IgD-negative memory B cell (primary cell): ENCODE measurements around the gene PRKCE. TPM values are rescaled to one million over a fixed set of nuclear protein-coding genes. Genes with fewer than 3 reads are reported as not detected.
"Not testable (repeated sequence)": the region's sequence is repeated elsewhere in the genome, so short reads cannot be mapped to it uniquely, and the experiment has no call there.

ENCODE experiments used
- H3K27ac Mint-ChIP-seq, 3 donors: one replicate each; pipeline ENCODE4 v1.8.0; 2020 to 2022; ENCODE audit warnings: mild to moderate bottlenecking in 3 of 3, mixed read lengths in 3 of 3, moderate library complexity in 1 of 3
- H3K27me3 Mint-ChIP-seq: one replicate; pipeline ENCODE4 v1.8.0; 2021; ENCODE audit warnings: mixed read lengths
- H3K36me3 Mint-ChIP-seq: one replicate; pipeline ENCODE4 v1.8.0; 2020; ENCODE audit warnings: mild to moderate bottlenecking, mixed read lengths
- H3K4me1 Mint-ChIP-seq, 3 donors: one replicate each; pipeline ENCODE4 v1.8.0; 2020 to 2022; ENCODE audit warnings: mixed read lengths in 3 of 3, mild to moderate bottlenecking in 1 of 3
- H3K4me3 Mint-ChIP-seq, 4 donors: one replicate each; pipeline ENCODE4 v1.8.0; 2020 to 2022; ENCODE audit warnings: mild to moderate bottlenecking in 4 of 4, mixed read lengths in 4 of 4, moderate library complexity in 3 of 4
- H3K9me3 Mint-ChIP-seq, 3 donors: one replicate each; pipeline ENCODE4 v1.8.0; 2020 to 2021; ENCODE audit warnings: mixed read lengths in 3 of 3, mild to moderate bottlenecking in 1 of 3
- polyA plus RNA-seq: library from polyadenylated mRNA; unstranded; fragments of 300-500 nt; fragmentation: Illumina TruSeq; gene quantifications from one replicate; pipeline ENCODE4 v1.2.3, GENCODE V29; 2021

The PRKCE gene
- polyA plus RNA-seq, 1 donor from 2014 or later = 12.7 TPM

DNA sequence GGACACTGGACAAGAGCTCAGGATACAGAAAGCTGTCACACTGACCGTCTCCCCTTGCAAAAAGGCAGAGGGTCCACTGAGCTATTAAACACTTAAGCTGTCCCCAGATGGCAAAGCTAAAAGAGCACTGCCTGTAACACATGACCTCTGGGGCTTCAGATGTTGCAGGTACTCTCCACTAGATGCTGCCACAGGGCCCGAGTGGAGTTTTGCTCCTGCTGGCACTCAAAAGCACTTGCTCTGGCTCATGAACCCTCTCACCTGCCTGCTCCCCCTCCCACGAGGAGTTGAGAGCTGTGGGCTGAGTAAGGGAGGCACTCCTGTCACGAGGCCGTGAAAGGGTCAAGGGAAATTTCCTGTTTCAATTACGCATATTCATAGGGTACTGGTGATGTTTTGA lies 227.9 kb downstream of the PRKCE start:
- no peak overlapping the region for H3K4me3 Mint-ChIP-seq
- H3K4me1 Mint-ChIP-seq = peaks cover 0 to 1% (median 1%) of the 10 kb centered on the region in 3 donors
- H3K36me3 Mint-ChIP-seq = peaks cover 5% of the 10 kb centered on the region
- H3K9me3 Mint-ChIP-seq = peaks cover 0 to 18% (median 0%) of the 10 kb centered on the region in 3 donors
- peak overlapping the region in 1 of 3 donors; percentile 76 for H3K27ac Mint-ChIP-seq
- H3K27me3 Mint-ChIP-seq = no peaks in the 10 kb centered on the region

DNA sequence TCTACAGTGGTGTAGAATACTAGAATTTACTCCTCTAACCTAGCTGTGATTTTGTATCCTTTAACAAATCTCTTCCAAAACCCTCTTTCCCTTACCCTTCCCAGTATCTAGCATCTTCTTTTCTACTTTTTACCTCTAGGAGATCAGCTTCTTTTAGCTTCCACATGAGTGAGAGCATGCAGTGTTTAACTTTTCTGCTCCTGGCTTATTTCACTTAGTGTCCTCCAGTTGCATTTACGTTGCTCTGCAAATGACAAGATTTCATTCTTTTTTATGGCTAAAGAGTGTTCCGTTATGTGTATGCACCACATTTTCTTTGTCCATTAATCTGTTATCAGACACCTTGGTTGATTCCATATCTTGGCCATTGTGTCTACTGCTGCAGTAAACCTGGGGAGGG lies 228.5 kb downstream of the PRKCE start:
- no peak overlapping the region for H3K4me3 Mint-ChIP-seq
- peaks cover 0 to 18% (median 0%) of the 10 kb centered on the region in 3 donors for H3K9me3 Mint-ChIP-seq
- H3K27ac Mint-ChIP-seq = no peak overlapping the region
- H3K27me3 Mint-ChIP-seq = no peaks in the 10 kb centered on the region
- H3K36me3 Mint-ChIP-seq = peaks cover 5% of the 10 kb centered on the region
- H3K4me1 Mint-ChIP-seq = peaks cover under 1 to 7% (median 4%) of the 10 kb centered on the region in 3 donors

DNA sequence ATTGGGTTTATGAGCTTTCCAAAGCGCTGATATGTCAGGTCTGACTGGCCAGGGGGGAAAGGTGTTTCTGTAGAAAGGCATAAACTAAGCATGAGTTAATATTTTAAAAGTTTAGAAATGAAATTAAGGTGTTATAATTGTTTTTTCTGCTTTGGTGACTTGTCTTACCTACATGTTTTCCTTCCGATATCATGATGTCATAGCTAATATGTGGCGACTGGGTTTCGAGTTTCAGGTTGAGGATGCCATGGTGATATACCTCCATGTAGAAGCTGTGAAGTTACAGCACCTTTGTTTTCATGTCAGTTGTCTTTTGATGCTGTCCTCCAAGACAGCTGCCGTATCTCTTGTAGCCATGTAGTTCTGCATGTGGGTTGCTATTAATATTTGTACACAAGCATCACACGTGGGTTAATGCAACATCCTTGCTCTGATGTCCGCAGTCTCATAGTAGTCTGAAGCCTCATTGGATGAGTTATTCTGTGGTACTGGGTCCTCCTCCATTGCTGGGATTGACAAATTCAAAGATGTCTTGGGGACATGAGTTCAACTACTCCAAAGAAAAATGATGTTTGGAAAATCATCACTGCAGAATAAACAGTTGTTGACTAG lies 230.6 kb downstream of the PRKCE start:
- Mint-ChIP-seq H3K4me1 (peaks cover 6 to 10% (median 9%) of the 10 kb centered on the region in 3 donors), H3K27ac (peak overlapping the region in 1 of 3 donors; percentile 78), H3K27me3 (no peaks in the 10 kb centered on the region), H3K4me3 (no peak overlapping the region), H3K9me3 (peaks cover 0 to 4% (median 0%) of the 10 kb centered on the region in 3 donors), H3K36me3 (peaks cover 4% of the 10 kb centered on the region)

DNA sequence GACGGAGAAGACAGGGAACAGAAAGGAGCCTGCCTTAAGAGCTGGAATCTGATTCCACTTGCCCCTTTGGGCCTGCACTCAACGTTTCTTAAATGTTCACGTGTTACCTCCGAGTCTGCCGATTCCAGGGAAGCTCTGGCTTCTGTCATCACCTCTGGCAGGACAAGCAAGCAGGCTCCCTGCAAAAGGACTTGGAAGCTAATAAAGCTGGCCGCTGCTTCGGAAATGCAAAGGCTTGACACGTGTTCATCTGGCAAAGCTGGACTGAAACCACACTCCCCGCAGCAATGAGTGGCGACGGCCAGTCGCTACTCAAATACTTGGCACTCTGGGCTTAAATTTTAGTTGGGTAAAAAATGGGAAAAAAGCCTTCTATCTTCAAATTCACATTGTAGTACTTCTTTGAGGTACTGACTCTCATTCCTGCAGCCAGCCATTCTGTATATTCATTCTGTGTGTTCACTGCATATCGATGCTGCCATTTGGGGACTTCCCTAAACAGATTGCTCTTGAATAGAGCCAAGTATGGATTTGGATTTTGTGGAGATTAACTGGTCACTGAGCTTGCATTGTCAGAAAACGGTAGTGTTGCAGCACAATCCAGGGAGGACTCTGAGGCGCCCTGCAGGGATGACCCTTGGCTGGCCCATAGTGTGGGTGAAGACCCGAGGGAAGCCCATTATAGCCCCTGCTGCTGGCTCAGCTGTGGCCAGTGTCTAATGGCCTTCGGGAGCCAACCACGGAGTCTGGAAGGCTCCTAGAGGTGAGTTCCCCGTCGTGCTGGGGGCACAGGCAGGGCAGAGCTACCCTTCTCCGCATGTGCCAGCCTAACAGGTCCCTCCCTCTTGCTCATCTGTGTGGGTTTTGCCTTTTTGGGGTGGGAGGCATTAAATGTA lies 231.5 kb downstream of the PRKCE start:
- peaks cover 0 to 1% (median 0%) of the 10 kb centered on the region in 3 donors for H3K9me3 Mint-ChIP-seq
- H3K27me3 Mint-ChIP-seq = no peaks in the 10 kb centered on the region
- peaks cover 6 to 14% (median 13%) of the 10 kb centered on the region in 3 donors for H3K4me1 Mint-ChIP-seq
- H3K4me3 Mint-ChIP-seq = no peak overlapping the region
- peaks cover 4% of the 10 kb centered on the region for H3K36me3 Mint-ChIP-seq
- H3K27ac Mint-ChIP-seq = no peak overlapping the region

DNA sequence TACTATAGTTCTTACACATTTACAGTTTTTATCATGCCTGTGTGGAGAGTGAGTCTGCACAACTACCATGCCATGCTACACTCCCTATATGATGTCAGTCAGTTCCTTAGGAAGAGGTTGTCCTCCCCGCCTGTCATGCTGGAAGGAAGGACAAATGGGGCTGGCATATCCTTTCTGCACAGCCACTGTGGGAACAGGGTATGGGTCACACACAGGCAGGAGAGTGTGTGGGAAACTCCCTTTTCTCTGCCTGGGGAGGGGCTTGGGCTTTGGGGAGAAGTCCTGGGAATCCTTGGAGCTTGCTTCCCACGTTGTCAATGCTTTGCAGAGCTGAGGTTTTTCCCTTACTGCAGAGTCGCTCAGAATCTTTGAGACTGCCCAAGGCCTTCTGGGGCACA lies 232.1 kb downstream of the PRKCE start:
- no peak overlapping the region for H3K4me3 Mint-ChIP-seq
- H3K9me3 Mint-ChIP-seq = no peaks in the 10 kb centered on the region
- peaks cover 10 to 16% (median 14%) of the 10 kb centered on the region in 3 donors for H3K4me1 Mint-ChIP-seq

DNA sequence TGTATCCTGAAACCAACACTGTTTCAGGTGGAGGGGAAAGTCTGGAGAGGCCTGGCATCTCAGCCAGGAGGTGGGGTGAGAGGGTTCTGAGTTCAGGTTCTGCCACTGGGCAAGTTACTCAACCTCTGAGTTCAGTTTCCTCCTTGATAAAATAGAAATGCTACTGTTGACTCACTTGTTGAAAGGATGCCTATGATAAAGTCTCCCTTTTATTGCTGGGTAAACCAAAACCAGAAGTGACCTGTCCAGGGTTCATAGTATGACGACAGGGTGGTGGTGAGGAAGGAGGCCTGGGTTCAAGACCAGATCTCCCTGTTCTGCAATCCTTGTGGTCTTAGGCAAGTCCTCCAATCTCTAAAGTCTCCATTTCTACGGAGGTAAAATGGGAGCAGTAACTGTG lies 232.7 kb downstream of the PRKCE start:
- peaks cover 4% of the 10 kb centered on the region for H3K36me3 Mint-ChIP-seq
- H3K4me3 Mint-ChIP-seq = no peak overlapping the region
- no peaks in the 10 kb centered on the region for H3K9me3 Mint-ChIP-seq
- H3K27ac Mint-ChIP-seq = no peak overlapping the region
- H3K27me3 Mint-ChIP-seq = no peaks in the 10 kb centered on the region
- peaks cover 15 to 18% (median 16%) of the 10 kb centered on the region in 3 donors for H3K4me1 Mint-ChIP-seq

More for the DNA sequence above, 232.1 kb downstream of the PRKCE start:
- peaks cover 4% of the 10 kb centered on the region for H3K36me3 Mint-ChIP-seq
- H3K27ac Mint-ChIP-seq = no peak overlapping the region
- H3K27me3 Mint-ChIP-seq = no peaks in the 10 kb centered on the region

DNA sequence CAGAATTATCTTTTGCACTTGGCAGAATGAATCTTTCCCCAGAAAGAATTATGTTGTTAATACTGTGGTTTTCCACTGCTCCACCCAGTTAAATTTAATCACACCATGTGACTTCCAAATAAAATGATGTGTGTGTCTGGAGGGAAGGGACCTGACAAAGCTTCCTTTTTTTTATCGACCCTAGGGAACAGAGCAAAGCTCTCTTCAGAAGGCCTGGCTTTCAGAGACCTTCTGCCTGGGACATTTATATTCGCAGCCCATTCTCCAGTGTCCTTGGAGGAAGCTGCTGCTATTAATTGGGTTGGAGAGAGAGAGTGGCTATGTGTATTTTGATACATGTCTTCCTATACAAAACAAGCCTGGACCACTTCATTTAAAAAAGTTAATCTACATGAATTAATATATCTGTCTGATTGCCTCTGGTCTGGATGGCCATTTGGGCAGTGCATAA lies 233.7 kb downstream of the PRKCE start:
- Mint-ChIP-seq H3K27ac (no peak overlapping the region), H3K9me3 (no peaks in the 10 kb centered on the region), H3K27me3 (no peaks in the 10 kb centered on the region), H3K4me3 (no peak overlapping the region), H3K4me1 (peaks cover 20 to 27% (median 22%) of the 10 kb centered on the region in 3 donors), H3K36me3 (peaks cover 4% of the 10 kb centered on the region)

DNA sequence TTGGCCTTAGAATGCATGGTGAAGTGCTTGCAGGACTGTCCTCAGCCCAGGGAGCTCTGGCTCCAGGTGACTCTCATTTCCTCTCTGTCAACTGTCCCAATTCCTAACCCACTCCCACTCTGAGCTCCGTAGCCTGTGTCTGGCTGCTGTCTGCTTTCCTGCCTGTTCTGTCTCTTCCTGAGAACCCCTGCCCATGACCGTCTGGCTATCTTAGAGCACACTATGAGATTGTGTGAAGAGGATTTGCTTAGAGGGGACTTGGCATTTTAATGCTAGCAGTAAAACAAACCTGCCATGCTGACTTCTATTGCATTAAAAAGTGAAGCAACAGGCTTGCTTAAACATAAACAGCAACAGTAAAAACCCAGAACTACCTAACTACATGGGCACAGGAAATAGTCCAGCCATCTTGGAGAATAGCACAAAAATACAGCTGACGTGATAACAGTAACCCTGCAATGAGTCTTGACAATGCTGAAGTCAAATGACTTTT lies 234.7 kb downstream of the PRKCE start:
- Mint-ChIP-seq H3K27me3 (no peaks in the 10 kb centered on the region), H3K36me3 (peaks cover 4% of the 10 kb centered on the region), H3K4me1 (peaks cover 27 to 36% (median 30%) of the 10 kb centered on the region in 3 donors), H3K27ac (no peak overlapping the region), H3K9me3 (no peaks in the 10 kb centered on the region), H3K4me3 (no peak overlapping the region)

DNA sequence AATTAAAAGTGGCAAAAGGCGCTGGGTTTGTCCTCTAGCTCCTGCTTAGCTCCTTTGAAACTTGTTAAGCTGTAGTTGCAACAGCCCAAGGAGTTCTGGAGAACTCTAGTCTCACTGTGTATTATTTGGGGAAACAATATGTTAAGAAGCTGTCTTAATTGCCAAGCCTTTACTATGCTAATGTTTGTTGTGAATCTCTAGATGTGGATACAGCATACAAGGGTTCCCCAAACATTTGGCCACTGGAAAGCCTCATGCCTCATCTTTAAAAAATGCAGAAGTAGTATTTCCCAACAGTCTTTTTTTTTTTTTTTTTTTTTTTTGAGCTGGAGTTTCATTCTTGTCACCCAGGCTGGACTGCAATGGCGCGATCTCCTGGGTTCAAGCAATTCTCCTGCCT lies 236.7 kb downstream of the PRKCE start:
- Mint-ChIP-seq H3K36me3 (peaks cover 6% of the 10 kb centered on the region), H3K4me1 (peaks cover 37 to 46% (median 40%) of the 10 kb centered on the region in 3 donors), H3K27ac (peak overlapping the region in 1 of 3 donors; percentile 18), H3K27me3 (no peaks in the 10 kb centered on the region), H3K9me3 (no peaks in the 10 kb centered on the region), H3K4me3 (no peak overlapping the region)

DNA sequence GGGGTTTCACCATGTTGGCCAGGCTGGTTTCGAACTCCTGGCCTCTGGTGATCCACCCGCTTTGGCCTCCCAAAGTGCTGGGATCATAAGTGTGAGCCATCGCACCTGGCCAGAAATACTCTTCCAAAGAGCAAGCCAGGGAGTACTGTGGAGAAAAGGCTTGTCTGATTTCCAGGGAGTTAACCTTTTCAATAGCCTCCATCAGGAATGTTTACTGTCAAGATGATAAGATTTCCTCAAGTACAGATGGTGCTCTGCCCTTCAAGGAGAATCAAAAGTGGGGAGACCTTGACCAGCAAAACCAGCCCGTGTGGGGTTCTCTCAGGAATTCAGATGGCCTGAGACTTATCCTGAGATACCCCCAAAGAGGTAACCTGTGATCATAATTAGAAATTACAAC lies 237.2 kb downstream of the PRKCE start:
- H3K27me3 Mint-ChIP-seq = no peaks in the 10 kb centered on the region
- H3K9me3 Mint-ChIP-seq = no peaks in the 10 kb centered on the region
- peak overlapping the region in 1 of 4 donors; percentile 58 for H3K4me3 Mint-ChIP-seq
- H3K4me1 Mint-ChIP-seq = peaks cover 37 to 46% (median 40%) of the 10 kb centered on the region in 3 donors
- H3K36me3 Mint-ChIP-seq = peaks cover 6% of the 10 kb centered on the region
- H3K27ac Mint-ChIP-seq = no peak overlapping the region

DNA sequence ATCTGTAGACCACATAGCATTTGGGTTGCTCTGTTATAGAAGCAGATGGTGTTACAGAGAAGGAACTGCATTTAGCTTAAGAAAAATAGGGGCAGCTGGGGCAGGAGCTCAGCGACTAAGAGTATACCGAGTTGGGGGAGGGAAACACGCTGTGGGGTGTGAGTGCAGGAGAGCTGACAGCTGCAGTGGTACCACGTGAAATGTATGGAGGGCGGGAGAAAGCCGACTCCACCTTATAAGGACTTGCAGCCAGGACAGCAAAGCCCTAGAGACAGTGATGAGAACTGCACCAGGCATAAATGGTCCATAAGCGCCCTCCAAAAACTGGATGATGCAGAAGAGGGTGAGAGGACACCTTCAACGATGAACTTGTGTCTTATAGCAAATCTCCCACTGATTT lies 237.6 kb downstream of the PRKCE start:
- Mint-ChIP-seq H3K36me3 (peaks cover 6% of the 10 kb centered on the region), H3K27me3 (no peaks in the 10 kb centered on the region), H3K4me1 (peaks cover 37 to 46% (median 40%) of the 10 kb centered on the region in 3 donors), H3K9me3 (no peaks in the 10 kb centered on the region), H3K4me3 (peak overlapping the region in 2 of 4 donors; percentile 58 to 72), H3K27ac (no peak overlapping the region)

DNA sequence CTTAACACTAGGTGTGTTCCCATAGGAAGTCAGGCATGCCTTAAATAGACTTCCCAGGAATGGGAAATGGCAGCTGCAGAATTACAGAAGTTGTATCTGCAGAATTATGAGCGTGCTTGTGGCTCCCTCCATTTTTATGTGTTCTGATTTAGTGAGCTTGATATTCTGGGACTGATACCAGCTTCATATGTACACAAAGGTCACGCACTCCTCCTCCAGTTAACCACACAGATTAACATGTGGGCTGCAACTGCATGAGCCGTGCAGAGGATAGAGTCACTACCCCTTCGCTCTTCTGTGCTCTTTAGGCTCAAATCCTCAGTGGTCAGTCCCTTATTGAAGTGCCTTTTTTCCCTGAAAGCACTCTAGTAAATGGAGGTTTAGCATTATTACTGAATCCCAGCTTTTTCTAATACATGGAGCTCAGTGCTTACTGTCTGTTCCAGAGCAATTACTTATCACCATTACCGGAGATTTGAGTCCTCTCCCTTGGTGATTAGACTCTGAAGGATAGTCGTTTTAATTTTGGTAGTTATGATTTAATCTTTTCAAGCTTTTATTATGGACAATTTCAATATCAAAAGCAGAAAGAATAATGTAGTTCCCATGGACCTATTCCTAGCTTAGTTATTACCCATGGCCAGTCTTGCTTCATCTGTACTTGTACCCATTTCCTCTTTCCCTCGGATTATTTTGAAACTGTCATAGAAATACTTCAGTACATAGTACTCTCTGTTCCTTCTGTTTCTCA lies 238.3 kb downstream of the PRKCE start:
- peaks cover 6% of the 10 kb centered on the region for H3K36me3 Mint-ChIP-seq
- H3K27ac Mint-ChIP-seq = peak overlapping the region in 2 of 3 donors; percentile 30 to 76
- no peaks in the 10 kb centered on the region for H3K9me3 Mint-ChIP-seq
- no peaks in the 10 kb centered on the region for H3K27me3 Mint-ChIP-seq
- H3K4me3 Mint-ChIP-seq = peak overlapping the region in 2 of 4 donors; percentile 53 to 55
- peaks cover 35 to 43% (median 37%) of the 10 kb centered on the region in 3 donors for H3K4me1 Mint-ChIP-seq

DNA sequence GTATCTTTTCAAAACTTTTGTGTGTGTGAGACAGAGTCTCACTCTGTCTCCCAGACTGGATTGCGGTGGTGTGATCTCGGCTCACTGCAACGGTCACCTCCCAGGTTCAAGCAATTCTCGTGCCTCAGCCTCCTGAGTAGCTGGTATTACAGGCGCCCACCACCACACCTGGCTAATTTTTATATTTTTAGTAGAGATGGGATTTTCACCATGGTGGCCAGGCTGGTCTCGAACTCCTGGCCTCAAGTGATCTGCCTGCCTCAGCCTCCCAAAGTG lies 238.8 kb downstream of the PRKCE start:
- H3K27me3 Mint-ChIP-seq, H3K9me3 Mint-ChIP-seq, H3K36me3 Mint-ChIP-seq: not testable (repeated sequence)
- Mint-ChIP-seq H3K4me3 (peak overlapping the region in 1 of 4 donors; percentile 55), H3K4me1 (peaks cover 33 to 41% (median 33%) of the 10 kb centered on the region in 3 donors), H3K27ac (peak overlapping the region; percentile 25 to 76 (median 30))

DNA sequence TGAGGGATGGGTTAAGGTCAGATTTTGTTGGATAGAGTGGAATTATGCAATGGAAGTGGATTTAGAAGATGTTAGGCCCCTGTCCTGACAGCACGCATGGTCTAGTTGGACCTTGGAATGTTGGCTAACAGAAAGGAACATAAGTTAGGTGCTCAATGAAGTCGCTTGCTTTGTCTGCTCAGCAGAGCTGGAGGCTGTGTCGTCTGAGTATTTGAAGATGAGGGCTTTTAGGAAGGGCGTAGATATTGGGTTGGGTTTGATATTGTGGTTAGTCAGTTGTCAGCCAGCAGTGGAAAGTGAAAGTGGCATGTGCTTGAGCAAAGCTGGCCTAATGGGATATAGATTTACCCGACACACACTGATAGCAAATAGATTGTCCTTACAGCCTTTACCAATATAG lies 239.3 kb downstream of the PRKCE start:
- Mint-ChIP-seq H3K36me3 (peaks cover 6% of the 10 kb centered on the region), H3K4me1 (peaks cover 32 to 44% (median 35%) of the 10 kb centered on the region in 3 donors), H3K9me3 (no peaks in the 10 kb centered on the region), H3K27ac (peak overlapping the region; percentile 1 to 25 (median 11)), H3K4me3 (peak overlapping the region in 2 of 4 donors; percentile 47 to 73), H3K27me3 (no peaks in the 10 kb centered on the region)
